Calu3 (cell line): ENCODE measurements around the gene EFEMP1. TPM values are rescaled to one million over a fixed set of nuclear protein-coding genes. Genes with fewer than 3 reads are reported as not detected.

Experiments
- BruUV-seq: library from RNA; stranded (reverse); fragments of 400-500 nt; replicated peaks from 2 replicates; lab custom pipeline; 2021; lab: Mats Ljungman, UMichigan
- CTCF ChIA-PET: fragments of 300-600 bp; sonication (Branson Sonifier 250); formaldehyde crosslinking; loops from one replicate; lab custom pipeline; 2022; ENCODE audit warnings: antibody characterized with exemption; lab: Charles Lee
- DNase-seq: peaks from one replicate; pipeline ENCODE4 v3.0.0; 2022
- H3K27ac Mint-ChIP-seq: one replicate; pipeline ENCODE4 v1.8.0; 2022; ENCODE audit warnings: mixed read lengths; ENCODE audit not compliant: unreplicated experiment
- H3K27me3 Mint-ChIP-seq: one replicate; pipeline ENCODE4 v1.8.0; 2022; ENCODE audit warnings: mixed read lengths; ENCODE audit not compliant: unreplicated experiment
- H3K36me3 Mint-ChIP-seq: one replicate; pipeline ENCODE4 v1.8.0; 2022; ENCODE audit warnings: mild to moderate bottlenecking, moderate library complexity, mixed read lengths; ENCODE audit not compliant: insufficient read depth, unreplicated experiment
- H3K4me1 Mint-ChIP-seq: one replicate; pipeline ENCODE4 v1.8.0; 2022; ENCODE audit warnings: mild to moderate bottlenecking, low read depth, mixed read lengths; ENCODE audit not compliant: unreplicated experiment
- H3K4me3 Mint-ChIP-seq: one replicate; pipeline ENCODE4 v1.8.0; 2022; ENCODE audit warnings: mild to moderate bottlenecking, low read depth, moderate library complexity, mixed read lengths; ENCODE audit not compliant: unreplicated experiment
- H3K9me3 Mint-ChIP-seq: one replicate; pipeline ENCODE4 v1.8.0; 2022; ENCODE audit warnings: low read depth, mixed read lengths; ENCODE audit not compliant: unreplicated experiment
- intact Hi-C: fragments of 100-400 bp; cut with micrococcal nuclease; formaldehyde crosslinking; loops from one replicate; pipeline ENCODE4 v1.10.0; 2022; ENCODE audit not compliant: unreplicated experiment
- total RNA-seq: library from RNA; stranded (reverse); gene quantifications from 2 replicates; pipeline ENCODE4 v1.2.3, GENCODE V29; 2022
- TF ChIP-seq, protein P1 (sequence below): fragments of 200-600 bp; IDR thresholded peaks from one replicate; pipeline ENCODE4 v1.8.0; 2022; ENCODE audit warnings: antibody characterized with exemption; ENCODE audit not compliant: unreplicated experiment

The EFEMP1 gene
- total RNA-seq, 1 experiment from 2014 or later, result 51.5 TPM

DNA sequence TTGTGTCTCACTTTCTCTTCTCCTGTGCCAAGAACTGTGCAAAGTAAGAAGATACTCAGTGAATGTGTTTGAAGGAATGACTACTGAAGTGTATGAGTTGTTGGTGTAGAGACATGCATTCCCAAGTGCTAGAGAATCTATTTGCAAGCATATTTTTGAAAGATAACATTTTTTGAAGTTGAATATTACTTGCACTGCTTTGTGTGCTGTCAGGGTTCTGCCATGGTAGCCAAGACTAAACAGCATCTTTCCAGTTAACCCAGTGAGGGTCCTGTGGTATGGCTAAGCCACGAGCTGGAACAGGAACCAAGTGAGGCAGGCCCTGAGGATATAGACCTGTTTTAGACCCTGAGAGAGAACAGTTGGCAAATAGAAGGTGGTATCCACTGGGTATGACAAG is 35.2 kb upstream of the EFEMP1 start:
- H3K27me3 Mint-ChIP-seq, result no peaks in the 10 kb centered on the region
- TF ChIP-seq, protein P1, sequence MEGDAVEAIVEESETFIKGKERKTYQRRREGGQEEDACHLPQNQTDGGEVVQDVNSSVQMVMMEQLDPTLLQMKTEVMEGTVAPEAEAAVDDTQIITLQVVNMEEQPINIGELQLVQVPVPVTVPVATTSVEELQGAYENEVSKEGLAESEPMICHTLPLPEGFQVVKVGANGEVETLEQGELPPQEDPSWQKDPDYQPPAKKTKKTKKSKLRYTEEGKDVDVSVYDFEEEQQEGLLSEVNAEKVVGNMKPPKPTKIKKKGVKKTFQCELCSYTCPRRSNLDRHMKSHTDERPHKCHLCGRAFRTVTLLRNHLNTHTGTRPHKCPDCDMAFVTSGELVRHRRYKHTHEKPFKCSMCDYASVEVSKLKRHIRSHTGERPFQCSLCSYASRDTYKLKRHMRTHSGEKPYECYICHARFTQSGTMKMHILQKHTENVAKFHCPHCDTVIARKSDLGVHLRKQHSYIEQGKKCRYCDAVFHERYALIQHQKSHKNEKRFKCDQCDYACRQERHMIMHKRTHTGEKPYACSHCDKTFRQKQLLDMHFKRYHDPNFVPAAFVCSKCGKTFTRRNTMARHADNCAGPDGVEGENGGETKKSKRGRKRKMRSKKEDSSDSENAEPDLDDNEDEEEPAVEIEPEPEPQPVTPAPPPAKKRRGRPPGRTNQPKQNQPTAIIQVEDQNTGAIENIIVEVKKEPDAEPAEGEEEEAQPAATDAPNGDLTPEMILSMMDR, result no peak
- peak overlapping the region; percentile 16 for H3K27ac Mint-ChIP-seq
- H3K9me3 Mint-ChIP-seq, result no peaks in the 10 kb centered on the region
- H3K36me3 Mint-ChIP-seq, result no peaks in the 10 kb centered on the region
- CTCF ChIA-PET, result interaction anchor here (2.7 kb wide), 1 partner anchor 187 kb away, joined by 10 read pairs; no protein-coding TSS in a partner anchor
- peak overlapping the region; percentile 39 for H3K4me3 Mint-ChIP-seq
- intact Hi-C loops, result no loop called here
- peaks cover 40% of the 10 kb centered on the region for H3K4me1 Mint-ChIP-seq
- no TSS peak for BruUV-seq
- no peak for DNase-seq

DNA sequence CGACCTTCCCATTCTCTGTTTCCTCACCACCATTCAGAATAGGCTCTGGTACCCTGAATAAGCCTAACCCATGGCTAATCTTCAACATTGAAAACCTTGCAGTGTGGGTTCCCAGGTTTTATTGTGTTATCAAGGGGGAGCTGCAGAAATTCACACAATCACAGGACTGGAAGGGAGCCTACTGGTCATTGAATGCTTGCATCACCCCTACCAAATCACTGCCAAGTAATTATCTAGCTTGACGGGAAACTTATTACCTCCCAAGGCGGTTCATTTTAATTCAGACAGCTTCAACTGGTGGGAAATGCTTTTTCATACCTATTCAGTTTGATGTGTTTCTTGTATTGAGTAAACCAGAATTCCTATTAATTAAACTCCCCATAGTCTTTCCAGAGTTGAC is 33.6 kb upstream of the EFEMP1 start:
- TF ChIP-seq, protein P1, result no peak
- intact Hi-C loops, result no loop called here

DNA sequence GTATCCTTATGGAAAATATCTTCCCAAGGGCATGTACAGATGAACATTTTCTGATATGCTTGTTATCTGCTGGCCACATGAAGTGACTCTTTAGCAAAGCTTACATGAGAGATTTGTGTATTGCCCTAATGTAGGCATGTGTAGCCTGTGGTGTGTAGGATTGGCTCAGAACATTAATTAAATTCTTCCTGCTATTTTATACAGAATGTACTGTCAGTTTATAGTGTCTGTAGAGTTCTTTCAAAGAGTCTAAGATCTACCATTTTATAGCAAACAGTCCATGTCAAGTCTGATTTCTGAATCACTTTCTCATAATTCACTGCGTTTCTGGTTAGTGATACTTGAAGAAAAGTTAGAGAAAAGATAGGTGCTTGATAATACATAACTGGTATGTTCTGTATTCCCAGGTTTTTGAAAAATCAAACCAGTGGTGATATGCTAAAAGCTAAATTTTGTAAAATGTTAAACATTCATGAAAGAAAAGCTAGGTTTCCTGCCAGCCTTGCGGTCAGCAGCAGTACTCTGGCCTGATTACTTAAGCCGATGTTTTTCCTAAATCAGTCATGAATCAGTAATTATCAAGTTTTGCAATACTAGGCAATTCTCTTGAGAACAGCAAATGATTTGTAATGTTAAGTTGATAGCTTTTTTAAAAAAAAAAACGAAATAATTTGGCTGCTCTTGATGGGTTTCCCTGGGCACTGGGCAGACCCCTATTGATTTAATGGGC is 30.9 kb upstream of the EFEMP1 start:
- TF ChIP-seq, protein P1, result no peak
- peaks cover 19% of the 10 kb centered on the region for H3K4me1 Mint-ChIP-seq
- no peaks in the 10 kb centered on the region for H3K27me3 Mint-ChIP-seq
- H3K9me3 Mint-ChIP-seq, result no peaks in the 10 kb centered on the region
- no peaks in the 10 kb centered on the region for H3K36me3 Mint-ChIP-seq
- CTCF ChIA-PET, result no interaction called here
- no peak for DNase-seq
- H3K4me3 Mint-ChIP-seq, result no peak overlapping the region
- no peak overlapping the region for H3K27ac Mint-ChIP-seq
- no TSS peak for BruUV-seq
- intact Hi-C loops, result no loop called here

More for the DNA sequence above, 33.6 kb upstream of the EFEMP1 start:
- H3K36me3 Mint-ChIP-seq, result no peaks in the 10 kb centered on the region
- no TSS peak for BruUV-seq
- no peaks in the 10 kb centered on the region for H3K9me3 Mint-ChIP-seq
- CTCF ChIA-PET, result interaction anchor here (2.7 kb wide), 1 partner anchor 186 kb away, joined by 10 read pairs; no protein-coding TSS in a partner anchor
- no peaks in the 10 kb centered on the region for H3K27me3 Mint-ChIP-seq
- H3K27ac Mint-ChIP-seq, result no peak overlapping the region
- H3K4me3 Mint-ChIP-seq, result no peak overlapping the region
- H3K4me1 Mint-ChIP-seq, result peaks cover 40% of the 10 kb centered on the region
- no peak for DNase-seq

DNA sequence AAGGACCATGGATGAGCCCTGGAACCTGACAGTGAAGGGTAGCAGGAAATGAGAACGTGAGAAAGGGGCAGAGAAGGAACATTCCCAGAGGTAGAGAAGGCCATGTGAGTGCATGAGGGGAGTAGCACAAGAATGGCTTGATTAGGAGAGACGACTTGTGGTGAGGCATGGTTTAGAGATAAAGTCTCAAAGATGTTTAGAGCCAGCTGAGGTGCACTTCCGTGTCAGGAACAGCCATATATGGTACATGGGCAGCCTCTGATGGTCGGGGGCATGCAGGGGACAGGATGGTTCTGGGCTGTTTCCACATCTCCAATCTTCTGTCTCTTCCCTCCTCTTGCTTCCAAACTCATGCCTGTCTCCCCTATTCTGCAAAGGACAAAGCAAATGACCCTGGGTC is 28.8 kb upstream of the EFEMP1 start:
- H3K4me1 Mint-ChIP-seq, result no peaks in the 10 kb centered on the region
- no TSS peak for BruUV-seq

More for the DNA sequence above, 28.8 kb upstream of the EFEMP1 start:
- Mint-ChIP-seq H3K4me3 (no peak overlapping the region), H3K9me3 (no peaks in the 10 kb centered on the region), H3K36me3 (no peaks in the 10 kb centered on the region), H3K27me3 (no peaks in the 10 kb centered on the region), H3K27ac (no peak overlapping the region)
- intact Hi-C loops, result no loop called here
- no peak for DNase-seq
- CTCF ChIA-PET, result no interaction called here
- TF ChIP-seq, protein P1, result no peak
